SK-N-SH (cell line): ENCODE results near the gene FLT1. TPM values are rescaled to one million over a fixed set of nuclear protein-coding genes. Genes with fewer than 3 reads are reported as not detected.

Experiments used
- CTCF ChIA-PET: fragments of 300-600, 350-600 bp; formaldehyde crosslinking; extraction: SDS; loops from one replicate; lab custom pipeline; 2021; lab: Yijun Ruan, JAX
- POLR2A ChIA-PET: fragments of 350-600 bp; sonication (Branson Sonifier 250); formaldehyde crosslinking; extraction: SDS; loops from one replicate; lab custom pipeline; 2020; ENCODE audit warnings: antibody characterized with exemption, inconsistent platforms; lab: Yijun Ruan, JAX
- DNase-seq: peaks from one replicate; pipeline ENCODE4 v3.0.0; 2012
- H2AFZ ChIP-seq: fragments of 200-600 bp; sonication (generic); 2 replicates; pipeline ENCODE4 v1.8.1; 2016; ENCODE audit warnings: antibody characterized with exemption, mild to moderate bottlenecking, low read depth
- H3F3A ChIP-seq: fragments of 200-600 bp; sonication (generic); replicated peaks from 2 replicates; pipeline ENCODE3; 2016; ENCODE audit warnings: antibody characterized with exemption, mild to moderate bottlenecking; ENCODE audit not compliant: insufficient read depth
- H3K27ac ChIP-seq, 2 experiments: fragments of 200-500 bp in 1 of 2; fragments of 200-600 bp in 1 of 2; sonication (Bioruptor generic) in 1 of 2; sonication (generic), shearing (Covaris generic) in 1 of 2; 2 replicates each; pipeline versions ENCODE4 v1.5.1 to v1.6.1; 2014 to 2016; ENCODE audit warnings: low read depth in 2 of 2, inconsistent platforms in 1 of 2, low read length in 1 of 2, mild to moderate bottlenecking in 1 of 2, mixed read lengths in 1 of 2
- H3K27me3 ChIP-seq: fragments of 200-600 bp; sonication (generic), shearing (Covaris generic); 2 replicates; pipeline ENCODE4 v1.6.1; 2016; ENCODE audit warnings: mixed run types; ENCODE audit not compliant: insufficient read depth
- H3K36me3 ChIP-seq, 2 experiments: fragments of 200-500 bp in 1 of 2; fragments of 200-600 bp in 1 of 2; sonication (Bioruptor generic) in 1 of 2; sonication (generic) in 1 of 2; replicated peaks in 1 of 2; 2 replicates each; pipeline versions ENCODE3 to v1.5.1; 2014 to 2016; ENCODE audit warnings: low read length in 1 of 2, mild to moderate bottlenecking in 1 of 2; ENCODE audit not compliant: insufficient read depth in 2 of 2, control insufficient read depth in 1 of 2
- H3K4me1 ChIP-seq, 2 experiments: fragments of 200-500 bp in 1 of 2; fragments of 200-600 bp in 1 of 2; sonication (Bioruptor generic) in 1 of 2; sonication (generic), shearing (Covaris generic) in 1 of 2; 2 replicates each; pipeline versions ENCODE4 v1.5.1 to v1.6.1; 2014 to 2016; ENCODE audit warnings: low read depth in 1 of 2, low read length in 1 of 2, mixed run types in 1 of 2; ENCODE audit not compliant: insufficient read depth in 2 of 2, control insufficient read depth in 1 of 2
- H3K4me2 ChIP-seq: fragments of 200-600 bp; sonication (generic), shearing (Covaris generic); 2 replicates; pipeline ENCODE4 v1.6.1; 2017; ENCODE audit warnings: mixed run types
- H3K4me3 ChIP-seq, 2 experiments: fragments of 200-500 bp in 1 of 2; fragments of 200-600 bp in 1 of 2; sonication (Bioruptor generic) in 1 of 2; sonication (generic), shearing (Covaris generic) in 1 of 2; 2 replicates each; pipeline versions ENCODE4 v1.5.1 to v1.8.1; 2014 to 2016; ENCODE audit warnings: low read depth in 2 of 2, inconsistent platforms in 1 of 2, low read length in 1 of 2, mild to moderate bottlenecking in 1 of 2, mixed read lengths in 1 of 2, moderate library complexity in 1 of 2
- H3K79me2 ChIP-seq: fragments of 200-600 bp; sonication (generic); 2 replicates; pipeline ENCODE4 v1.8.1; 2017; ENCODE audit warnings: mild to moderate bottlenecking; ENCODE audit not compliant: insufficient read depth
- H3K9ac ChIP-seq: fragments of 200-600 bp; sonication (generic); 2 replicates; pipeline ENCODE4 v1.6.1; 2017; ENCODE audit warnings: mixed run types
- H3K9me2 ChIP-seq: fragments of 200-600 bp; sonication (generic); 2 replicates; pipeline ENCODE4 v1.6.1; 2017; ENCODE audit warnings: mixed run types
- H3K9me3 ChIP-seq: fragments of 200-600 bp; sonication (generic); 2 replicates; pipeline ENCODE4 v1.6.1; 2017; ENCODE audit warnings: mixed run types, mild to moderate bottlenecking, moderate library complexity
- H4K20me1 ChIP-seq: fragments of 200-600 bp; sonication (generic); 2 replicates; pipeline ENCODE4 v1.6.1; 2017; ENCODE audit warnings: mild to moderate bottlenecking, mixed run types; ENCODE audit not compliant: insufficient read depth
- CHD2 ChIP-seq: fragments of 150-350 bp; IDR thresholded peaks from 2 replicates; pipeline ENCODE4 v1.6.1; 2018; ENCODE audit warnings: low read length; ENCODE audit not compliant: partially characterized antibody
- CTCF ChIP-seq: fragments of 200-600 bp; sonication (generic); IDR thresholded peaks from 2 replicates; pipeline ENCODE4 v1.6.1; 2017; ENCODE audit warnings: antibody characterized with exemption, mild to moderate bottlenecking, moderate library complexity
- EP300 ChIP-seq, 2 experiments: IDR thresholded peaks; 2 replicates each; pipeline versions ENCODE4 v1.4.0 to v1.6.1; 2012; ENCODE audit warnings: borderline replicate concordance in 1 of 2, low read depth in 1 of 2, low read length in 1 of 2
- EZH2phosphoT487 ChIP-seq: fragments of 200-600 bp; sonication (generic); IDR thresholded peaks from 2 replicates; pipeline ENCODE4 v1.6.1; 2017; ENCODE audit warnings: low read depth, mixed run types, mild to moderate bottlenecking, antibody characterized with exemption, moderate library complexity, borderline replicate concordance
- FOSL2 ChIP-seq: IDR thresholded peaks from 2 replicates; pipeline ENCODE4 v1.4.0; 2012; ENCODE audit warnings: low read depth, mild to moderate bottlenecking, moderate library complexity, borderline replicate concordance
- FOXM1 ChIP-seq: IDR thresholded peaks from 2 replicates; pipeline ENCODE4 v1.4.0; 2012; ENCODE audit warnings: low read depth, mild to moderate bottlenecking
- GABPA ChIP-seq: IDR thresholded peaks from 2 replicates; pipeline ENCODE4 v1.4.0; 2012; ENCODE audit warnings: low read depth, mild to moderate bottlenecking
- JUND ChIP-seq: IDR thresholded peaks from 2 replicates; pipeline ENCODE4 v1.4.0; 2012
- MEF2A ChIP-seq: IDR thresholded peaks from 2 replicates; pipeline ENCODE4 v1.4.0; 2012; ENCODE audit warnings: low read depth, borderline replicate concordance
- MXI1 ChIP-seq: IDR thresholded peaks from 2 replicates; pipeline ENCODE4 v1.6.1; 2012; ENCODE audit warnings: mild to moderate bottlenecking, low read depth, low read length, improper control_type of control experiment
- NFIC ChIP-seq: IDR thresholded peaks from 2 replicates; pipeline ENCODE4 v1.4.0; 2012; ENCODE audit warnings: borderline replicate concordance
- RAD21 ChIP-seq: IDR thresholded peaks from 2 replicates; pipeline ENCODE4 v1.6.1; 2012; ENCODE audit warnings: mild to moderate bottlenecking, low read length
- RCOR1 ChIP-seq: fragments of 150-350 bp; IDR thresholded peaks from 2 replicates; pipeline ENCODE4 v1.6.1; 2017; ENCODE audit warnings: antibody characterized with exemption, low read length
- SIN3A ChIP-seq: IDR thresholded peaks from 2 replicates; pipeline ENCODE4 v1.6.1; 2012; ENCODE audit warnings: low read depth, mild to moderate bottlenecking, low read length, moderate library complexity, borderline replicate concordance
- TCF12 ChIP-seq: IDR thresholded peaks from 2 replicates; pipeline ENCODE4 v1.4.0; 2012
- TEAD4 ChIP-seq: IDR thresholded peaks from 2 replicates; pipeline ENCODE4 v1.4.0; 2012; ENCODE audit warnings: mild to moderate bottlenecking, borderline replicate concordance; ENCODE audit not compliant: insufficient read depth
- WGBS: methylation state at CpG from one replicate; pipeline ENCODE4 v1.1.6; 2017; ENCODE audit warnings: low lambda C conversion rate; 5-methylcytosine and 5-hydroxymethylcytosine counted together
- polyA plus RNA-seq, 3 experiments: library from polyadenylated mRNA; depleted of rRNA; stranded (reverse); fragments of >200 nt; gene quantifications; 2 replicates each; pipeline ENCODE4 v1.2.3, GENCODE V29; 2012
- TF ChIP-seq, protein P1 (sequence below): IDR thresholded peaks from 2 replicates; pipeline ENCODE4; 2012
- TF ChIP-seq, protein P2 (sequence below): IDR thresholded peaks from 2 replicates; pipeline ENCODE4 v1.6.1; 2012; ENCODE audit warnings: mild to moderate bottlenecking, low read depth, low read length, moderate library complexity

FLT1 gene
- polyA plus RNA-seq, 1 of the 3 experiments (the other 2 are of a cell fraction), result 0.20 TPM

DNA sequence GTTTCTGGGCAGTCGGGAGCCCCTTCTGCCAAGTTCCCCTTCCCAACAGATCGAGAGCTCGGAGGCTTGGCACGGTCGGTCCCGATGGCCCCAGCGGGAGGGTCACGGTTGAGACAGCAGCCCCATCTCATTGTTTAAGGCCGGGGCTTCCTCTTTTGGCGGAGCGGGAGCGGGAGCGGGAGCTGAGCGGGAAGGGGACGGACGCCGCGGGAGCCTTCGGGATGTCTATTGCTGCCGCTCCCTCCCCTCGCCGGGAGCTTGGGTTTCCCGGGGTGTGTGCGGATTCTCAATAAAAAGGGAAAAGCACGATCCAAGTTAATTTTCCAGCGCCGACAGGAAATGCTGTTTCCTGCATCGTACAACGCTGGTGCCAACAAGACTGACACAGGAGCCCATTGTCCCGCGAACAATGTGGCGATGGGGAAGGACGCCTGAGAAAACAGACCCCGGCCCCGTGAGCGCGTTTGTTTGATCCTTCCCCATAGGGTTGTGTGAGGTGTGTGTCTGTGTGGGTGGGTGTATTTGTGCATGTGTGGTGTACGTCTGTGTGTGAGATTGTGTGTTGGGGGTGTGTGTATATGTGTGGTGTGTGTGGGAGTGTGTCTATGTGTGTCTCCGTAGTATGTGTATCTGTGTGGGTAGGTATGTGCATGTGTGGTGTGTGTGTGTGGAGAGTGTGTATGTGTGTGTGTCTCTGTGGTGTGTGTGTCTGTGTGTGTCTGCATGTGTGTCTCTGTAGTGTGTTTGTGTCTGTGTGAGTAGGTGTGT is 36.3 kb upstream of the FLT1 start:
- Histone ChIP-seq H3K79me2 (no peaks in the 10 kb centered on the region), H4K20me1 (no peaks in the 10 kb centered on the region), H3K36me3 (no peaks in the 10 kb centered on the region), H3K9me3 (no peaks in the 10 kb centered on the region), H3K27me3 (peaks cover 57% of the 10 kb centered on the region; the same call in 1 of the 2 replicates), H2AFZ (peak overlapping the region; percentile 81), H3K27ac (no peak overlapping the region), H3K9ac (no peak overlapping the region), H3K4me2 (peak overlapping the region; percentile 74), H3F3A (no peaks in the 10 kb centered on the region), H3K4me3 (peak overlapping the region; percentile 36 to 40; a peak in 3 of 4 replicates), H3K4me1 (no peaks in the 10 kb centered on the region), H3K9me2 (no peaks in the 10 kb centered on the region)
- peak; percentile 48 for DNase-seq
- ChIA-PET CTCF (no interaction called here), POLR2A (no interaction called here)
- no peak for TF ChIP-seq TEAD4
- TF ChIP-seq JUND, result no peak
- no peak for TF ChIP-seq TCF12
- WGBS, result 1% methylated on average over 29 of the region's 39 CpGs

GRCh38 chr13:28530729-28531076 is 35.8 kb upstream of the FLT1 start:
- no peaks in the 10 kb centered on the region for H3F3A ChIP-seq
- H3K79me2 ChIP-seq, result no peaks in the 10 kb centered on the region
- H3K36me3 ChIP-seq, result no peaks in the 10 kb centered on the region
- no peaks in the 10 kb centered on the region for H4K20me1 ChIP-seq
- no peak for DNase-seq
- no peaks in the 10 kb centered on the region for H3K9me3 ChIP-seq
- no peaks in the 10 kb centered on the region for H3K9me2 ChIP-seq
- 7% methylated on average over 3 of the region's 3 CpGs for WGBS
- no peak overlapping the region for H3K27ac ChIP-seq
- peak overlapping the region; percentile 36 to 40; a peak in 3 of 4 replicates for H3K4me3 ChIP-seq
- no peaks in the 10 kb centered on the region for H3K4me1 ChIP-seq
- POLR2A ChIA-PET, result no interaction called here
- peak overlapping the region; percentile 81 for H2AFZ ChIP-seq
- no peak for TF ChIP-seq EZH2phosphoT487
- no peak for TF ChIP-seq JUND
- TF ChIP-seq, protein P1, sequence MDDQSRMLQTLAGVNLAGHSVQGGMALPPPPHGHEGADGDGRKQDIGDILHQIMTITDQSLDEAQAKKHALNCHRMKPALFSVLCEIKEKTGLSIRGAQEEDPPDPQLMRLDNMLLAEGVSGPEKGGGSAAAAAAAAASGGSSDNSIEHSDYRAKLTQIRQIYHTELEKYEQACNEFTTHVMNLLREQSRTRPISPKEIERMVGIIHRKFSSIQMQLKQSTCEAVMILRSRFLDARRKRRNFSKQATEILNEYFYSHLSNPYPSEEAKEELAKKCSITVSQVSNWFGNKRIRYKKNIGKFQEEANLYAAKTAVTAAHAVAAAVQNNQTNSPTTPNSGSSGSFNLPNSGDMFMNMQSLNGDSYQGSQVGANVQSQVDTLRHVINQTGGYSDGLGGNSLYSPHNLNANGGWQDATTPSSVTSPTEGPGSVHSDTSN, result no peak
- no peak for TF ChIP-seq RAD21
- no peak for TF ChIP-seq TCF12
- TF ChIP-seq, protein P2, sequence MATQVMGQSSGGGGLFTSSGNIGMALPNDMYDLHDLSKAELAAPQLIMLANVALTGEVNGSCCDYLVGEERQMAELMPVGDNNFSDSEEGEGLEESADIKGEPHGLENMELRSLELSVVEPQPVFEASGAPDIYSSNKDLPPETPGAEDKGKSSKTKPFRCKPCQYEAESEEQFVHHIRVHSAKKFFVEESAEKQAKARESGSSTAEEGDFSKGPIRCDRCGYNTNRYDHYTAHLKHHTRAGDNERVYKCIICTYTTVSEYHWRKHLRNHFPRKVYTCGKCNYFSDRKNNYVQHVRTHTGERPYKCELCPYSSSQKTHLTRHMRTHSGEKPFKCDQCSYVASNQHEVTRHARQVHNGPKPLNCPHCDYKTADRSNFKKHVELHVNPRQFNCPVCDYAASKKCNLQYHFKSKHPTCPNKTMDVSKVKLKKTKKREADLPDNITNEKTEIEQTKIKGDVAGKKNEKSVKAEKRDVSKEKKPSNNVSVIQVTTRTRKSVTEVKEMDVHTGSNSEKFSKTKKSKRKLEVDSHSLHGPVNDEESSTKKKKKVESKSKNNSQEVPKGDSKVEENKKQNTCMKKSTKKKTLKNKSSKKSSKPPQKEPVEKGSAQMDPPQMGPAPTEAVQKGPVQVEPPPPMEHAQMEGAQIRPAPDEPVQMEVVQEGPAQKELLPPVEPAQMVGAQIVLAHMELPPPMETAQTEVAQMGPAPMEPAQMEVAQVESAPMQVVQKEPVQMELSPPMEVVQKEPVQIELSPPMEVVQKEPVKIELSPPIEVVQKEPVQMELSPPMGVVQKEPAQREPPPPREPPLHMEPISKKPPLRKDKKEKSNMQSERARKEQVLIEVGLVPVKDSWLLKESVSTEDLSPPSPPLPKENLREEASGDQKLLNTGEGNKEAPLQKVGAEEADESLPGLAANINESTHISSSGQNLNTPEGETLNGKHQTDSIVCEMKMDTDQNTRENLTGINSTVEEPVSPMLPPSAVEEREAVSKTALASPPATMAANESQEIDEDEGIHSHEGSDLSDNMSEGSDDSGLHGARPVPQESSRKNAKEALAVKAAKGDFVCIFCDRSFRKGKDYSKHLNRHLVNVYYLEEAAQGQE, result no peak
- TF ChIP-seq MEF2A, result no peak
- no peak for TF ChIP-seq NFIC
- no peak for TF ChIP-seq CHD2
- TF ChIP-seq FOXM1, result no peak
- no peak for TF ChIP-seq EP300 (IDR thresholded peaks at IDR 0.05; ENCODE audit: borderline replicate concordance in 1 of 2, low read depth in 1 of 2, low read length in 1 of 2)
- no peak for TF ChIP-seq SIN3A
- TF ChIP-seq TEAD4, result no peak
- no peak for TF ChIP-seq RCOR1
- no peak for TF ChIP-seq FOSL2
- TF ChIP-seq GABPA, result no peak
- no peak for TF ChIP-seq MXI1
- TF ChIP-seq CTCF, result no peak; the same call in 1 of the 2 replicates
- H3K4me2 ChIP-seq, result peak overlapping the region; percentile 74
- CTCF ChIA-PET, result no interaction called here
- H3K27me3 ChIP-seq, result peaks cover 53% of the 10 kb centered on the region; the same call in 1 of the 2 replicates
- no peak overlapping the region for H3K9ac ChIP-seq
